ENCODE measurements around the gene EIF4E1B.
"Not testable (repeated sequence)": the region's sequence is repeated elsewhere in the genome, so short reads cannot be mapped to it uniquely, and the experiment has no call there.

EIF4E1B gene

DNA sequence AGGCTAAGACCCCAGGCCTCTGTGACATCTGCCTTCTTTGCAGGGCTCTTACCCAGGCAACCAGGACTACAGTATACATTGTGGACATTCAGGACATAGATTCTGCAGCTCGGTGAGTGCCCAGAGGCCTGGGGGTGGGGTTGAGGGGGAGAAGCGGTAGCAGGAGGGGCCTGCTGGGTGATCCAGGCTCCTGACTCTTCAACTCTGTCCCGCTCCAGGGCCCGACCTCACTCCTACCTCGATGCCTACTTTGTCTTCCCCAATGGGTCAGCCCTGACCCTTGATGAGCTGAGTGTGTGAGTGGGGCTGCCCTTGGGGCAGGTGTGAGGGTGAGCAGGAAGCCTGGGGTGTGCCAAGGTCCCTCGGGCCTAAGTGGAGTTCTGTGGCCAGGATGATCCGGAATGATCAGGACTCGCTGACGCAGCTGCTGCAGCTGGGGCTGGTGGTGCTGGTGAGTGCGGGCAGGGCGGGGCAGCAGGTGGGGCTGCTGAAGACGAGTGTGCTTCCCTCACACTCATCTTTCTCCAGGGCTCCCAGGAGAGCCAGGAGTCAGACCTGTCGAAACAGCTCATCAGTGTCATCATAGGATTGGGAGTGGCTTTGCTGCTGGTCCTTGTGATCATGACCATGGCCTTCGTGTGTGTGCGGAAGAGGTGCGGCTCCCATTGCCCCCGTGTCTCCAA, 40.3 kb upstream of the EIF4E1B start:
- Histone ChIP-seq H3K79me2 (ENCODE audit: insufficient read depth, low read length) (no peaks in the 10 kb centered on the region), H3F3A (ENCODE audit: low read depth) (no peaks in the 10 kb centered on the region), H3K9me2 (replicated peaks; ENCODE audit: low read depth, low read length) (no peaks in the 10 kb centered on the region), H3K27me3 (ENCODE audit: insufficient read depth, low read length, poor library complexity, severe bottlenecking) (no peaks in the 10 kb centered on the region), H3K9ac (ENCODE audit: low read depth, low read length, poor library complexity, severe bottlenecking) (no peak overlapping the region), H4K20me1 (ENCODE audit: insufficient read depth, low read length, poor library complexity, severe bottlenecking) (no peaks in the 10 kb centered on the region), H3K4me3 (ENCODE audit: low read length, poor library complexity, severe bottlenecking) (no peak overlapping the region), H2AFZ (ENCODE audit: low read length) (no peak overlapping the region), H3K4me1 (ENCODE audit: insufficient read depth, low read length, poor library complexity, severe bottlenecking) (no peaks in the 10 kb centered on the region), H3K4me2 (ENCODE audit: low read depth, low read length, poor library complexity, severe bottlenecking) (no peak overlapping the region), H3K9me3 (ENCODE audit: insufficient read depth, low read depth, low read length) (peaks cover 3% of the 10 kb centered on the region; the same call in 1 of the 2 replicates), H3K36me3 (ENCODE audit: insufficient read depth, low read length) (no peaks in the 10 kb centered on the region)
- TF ChIP-seq, protein P1, sequence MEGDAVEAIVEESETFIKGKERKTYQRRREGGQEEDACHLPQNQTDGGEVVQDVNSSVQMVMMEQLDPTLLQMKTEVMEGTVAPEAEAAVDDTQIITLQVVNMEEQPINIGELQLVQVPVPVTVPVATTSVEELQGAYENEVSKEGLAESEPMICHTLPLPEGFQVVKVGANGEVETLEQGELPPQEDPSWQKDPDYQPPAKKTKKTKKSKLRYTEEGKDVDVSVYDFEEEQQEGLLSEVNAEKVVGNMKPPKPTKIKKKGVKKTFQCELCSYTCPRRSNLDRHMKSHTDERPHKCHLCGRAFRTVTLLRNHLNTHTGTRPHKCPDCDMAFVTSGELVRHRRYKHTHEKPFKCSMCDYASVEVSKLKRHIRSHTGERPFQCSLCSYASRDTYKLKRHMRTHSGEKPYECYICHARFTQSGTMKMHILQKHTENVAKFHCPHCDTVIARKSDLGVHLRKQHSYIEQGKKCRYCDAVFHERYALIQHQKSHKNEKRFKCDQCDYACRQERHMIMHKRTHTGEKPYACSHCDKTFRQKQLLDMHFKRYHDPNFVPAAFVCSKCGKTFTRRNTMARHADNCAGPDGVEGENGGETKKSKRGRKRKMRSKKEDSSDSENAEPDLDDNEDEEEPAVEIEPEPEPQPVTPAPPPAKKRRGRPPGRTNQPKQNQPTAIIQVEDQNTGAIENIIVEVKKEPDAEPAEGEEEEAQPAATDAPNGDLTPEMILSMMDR (conservative IDR thresholded peaks at IDR 0.05; ENCODE audit: low read length): no peak
- no peak for TF ChIP-seq EZH2phosphoT487 (IDR thresholded peaks at IDR 0.05; ENCODE audit: borderline replicate concordance)

DNA sequence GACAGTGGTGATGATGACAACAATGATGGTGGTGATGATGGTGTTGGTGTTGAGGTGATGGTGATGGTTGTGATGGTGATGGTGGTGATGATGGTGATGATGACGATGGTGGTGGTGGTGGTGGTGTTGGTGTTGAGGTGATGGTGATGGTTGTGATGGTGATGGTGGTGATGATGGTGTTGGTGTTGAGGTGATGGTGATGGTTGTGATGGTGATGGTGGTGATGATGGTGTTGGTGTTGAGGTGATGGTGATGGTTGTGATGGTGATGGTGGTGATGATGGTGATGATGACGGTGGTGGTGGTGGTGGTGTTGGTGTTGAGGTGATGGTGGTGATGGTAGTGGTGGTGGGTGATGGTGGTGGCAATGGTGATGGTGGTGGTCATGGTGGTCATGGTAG, 38.8 kb upstream of the EIF4E1B start:
- not testable (repeated sequence) for H3K4me3 ChIP-seq (ENCODE audit: low read length, poor library complexity, severe bottlenecking); H3K9ac ChIP-seq (ENCODE audit: low read depth, low read length, poor library complexity, severe bottlenecking); H3K79me2 ChIP-seq (ENCODE audit: insufficient read depth, low read length); H3K4me1 ChIP-seq (ENCODE audit: insufficient read depth, low read length, poor library complexity, severe bottlenecking); H3K36me3 ChIP-seq (ENCODE audit: insufficient read depth, low read length); H3K4me2 ChIP-seq (ENCODE audit: low read depth, low read length, poor library complexity, severe bottlenecking); H3F3A ChIP-seq (ENCODE audit: low read depth); H2AFZ ChIP-seq (ENCODE audit: low read length); H3K9me2 ChIP-seq (replicated peaks; ENCODE audit: low read depth, low read length); H3K9me3 ChIP-seq (ENCODE audit: insufficient read depth, low read depth, low read length); H4K20me1 ChIP-seq (ENCODE audit: insufficient read depth, low read length, poor library complexity, severe bottlenecking); H3K27me3 ChIP-seq (ENCODE audit: insufficient read depth, low read length, poor library complexity, severe bottlenecking)

DNA sequence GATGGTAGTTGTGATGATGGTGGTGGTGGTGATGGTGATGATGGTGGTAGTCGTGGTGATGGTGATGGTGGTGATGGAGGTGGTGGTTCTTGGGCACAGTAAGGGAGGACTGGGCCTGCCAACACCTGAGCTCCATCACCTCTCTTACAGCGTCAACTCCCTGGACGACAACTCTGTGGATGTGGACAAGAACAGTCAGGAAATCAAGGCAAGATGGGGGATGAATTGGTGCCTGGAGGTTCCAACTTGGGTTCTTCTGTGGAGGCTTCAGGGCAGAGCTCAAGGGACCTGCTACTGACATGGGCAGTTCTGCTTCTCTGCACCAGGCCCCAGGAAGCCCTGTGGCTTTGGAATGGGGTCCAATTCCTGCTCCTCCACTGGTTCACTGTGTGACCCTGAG, 37.9 kb upstream of the EIF4E1B start:
- Histone ChIP-seq H3K79me2 (ENCODE audit: insufficient read depth, low read length) (no peaks in the 10 kb centered on the region), H3K27me3 (ENCODE audit: insufficient read depth, low read length, poor library complexity, severe bottlenecking) (no peaks in the 10 kb centered on the region), H3K36me3 (ENCODE audit: insufficient read depth, low read length) (no peaks in the 10 kb centered on the region), H3K9me3 (ENCODE audit: insufficient read depth, low read depth, low read length) (no peaks in the 10 kb centered on the region), H3K9ac (ENCODE audit: low read depth, low read length, poor library complexity, severe bottlenecking) (no peak overlapping the region), H2AFZ (ENCODE audit: low read length) (no peak overlapping the region), H3F3A (ENCODE audit: low read depth) (no peaks in the 10 kb centered on the region), H3K9me2 (replicated peaks; ENCODE audit: low read depth, low read length) (no peaks in the 10 kb centered on the region), H3K4me3 (ENCODE audit: low read length, poor library complexity, severe bottlenecking) (no peak overlapping the region), H4K20me1 (ENCODE audit: insufficient read depth, low read length, poor library complexity, severe bottlenecking) (no peaks in the 10 kb centered on the region), H3K4me2 (ENCODE audit: low read depth, low read length, poor library complexity, severe bottlenecking) (no peak overlapping the region), H3K4me1 (ENCODE audit: insufficient read depth, low read length, poor library complexity, severe bottlenecking) (no peaks in the 10 kb centered on the region)
- no peak for TF ChIP-seq EZH2phosphoT487 (IDR thresholded peaks at IDR 0.05; ENCODE audit: borderline replicate concordance)
- TF ChIP-seq, protein P1 (conservative IDR thresholded peaks at IDR 0.05; ENCODE audit: low read length): no peak

DNA sequence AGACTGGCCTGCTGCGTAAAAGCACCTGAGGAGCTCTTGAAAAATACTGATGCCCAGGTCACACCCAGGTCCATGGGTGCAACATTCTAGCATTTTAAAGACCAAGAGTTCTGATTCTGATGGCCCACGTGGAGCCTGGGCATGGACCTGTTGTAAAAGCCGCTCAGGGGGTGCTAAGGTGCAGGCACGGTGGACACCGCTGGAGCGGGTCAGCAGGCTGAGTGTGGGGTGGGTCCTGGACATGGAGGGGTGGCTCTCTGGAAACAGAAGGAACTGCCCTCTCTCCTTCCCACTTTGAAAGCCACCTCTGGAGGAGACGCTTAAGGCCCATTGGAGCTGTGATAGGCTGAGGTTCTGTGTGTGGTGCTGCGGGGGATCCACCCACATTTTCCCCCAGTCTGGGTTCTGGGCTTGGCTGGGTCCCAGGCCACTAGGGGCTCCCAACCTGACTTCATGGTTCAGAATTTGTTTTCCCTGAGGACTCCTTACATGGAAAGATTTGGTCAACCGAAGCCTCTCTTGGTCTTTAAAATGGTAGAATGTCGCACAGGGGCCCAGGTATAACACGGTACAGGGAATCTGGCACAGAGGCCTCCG, 37.1 kb upstream of the EIF4E1B start:
- Histone ChIP-seq H3K79me2 (ENCODE audit: insufficient read depth, low read length) (no peaks in the 10 kb centered on the region), H3F3A (ENCODE audit: low read depth) (no peaks in the 10 kb centered on the region), H3K9me3 (ENCODE audit: insufficient read depth, low read depth, low read length) (no peaks in the 10 kb centered on the region), H3K9me2 (replicated peaks; ENCODE audit: low read depth, low read length) (no peaks in the 10 kb centered on the region), H3K9ac (ENCODE audit: low read depth, low read length, poor library complexity, severe bottlenecking) (no peak overlapping the region), H3K36me3 (ENCODE audit: insufficient read depth, low read length) (no peaks in the 10 kb centered on the region), H4K20me1 (ENCODE audit: insufficient read depth, low read length, poor library complexity, severe bottlenecking) (no peaks in the 10 kb centered on the region), H3K27me3 (ENCODE audit: insufficient read depth, low read length, poor library complexity, severe bottlenecking) (no peaks in the 10 kb centered on the region), H2AFZ (ENCODE audit: low read length) (no peak overlapping the region), H3K4me3 (ENCODE audit: low read length, poor library complexity, severe bottlenecking) (no peak overlapping the region), H3K4me1 (ENCODE audit: insufficient read depth, low read length, poor library complexity, severe bottlenecking) (no peaks in the 10 kb centered on the region), H3K4me2 (ENCODE audit: low read depth, low read length, poor library complexity, severe bottlenecking) (no peak overlapping the region)
- TF ChIP-seq EZH2phosphoT487 (IDR thresholded peaks at IDR 0.05; ENCODE audit: borderline replicate concordance): no peak
- TF ChIP-seq, protein P1 (conservative IDR thresholded peaks at IDR 0.05; ENCODE audit: low read length): no peak

Measured in Loucy (cell line).